PFSK-1 (cell line): ENCODE measurements around the gene VSTM4.

Experiments
- FOXP2 ChIP-seq: optimal IDR thresholded peaks from 2 replicates; pipeline ENCODE3; 2011; ENCODE audit warnings: borderline replicate concordance, control low read depth, inconsistent platforms; ENCODE audit not compliant: insufficient read depth; ENCODE audit errors: extremely low read length, extremely low read depth
- POLR2AphosphoS5 ChIP-seq: IDR thresholded peaks from 2 replicates; pipeline ENCODE4 v1.6.1; 2012; ENCODE audit warnings: low read depth, mild to moderate bottlenecking, control low read depth, low read length, moderate library complexity
- REST ChIP-seq, 2 experiments: IDR thresholded peaks; 2 replicates each; pipeline versions ENCODE4 v1.6.1 to v1.8.0; 2011 to 2012; ENCODE audit warnings: low read depth in 2 of 2, low read length in 2 of 2, control low read depth in 1 of 2, inconsistent platforms in 1 of 2, mild to moderate bottlenecking in 1 of 2, moderate library complexity in 1 of 2; ENCODE audit not compliant: insufficient read depth in 1 of 2
- SIN3A ChIP-seq: IDR thresholded peaks from 2 replicates; pipeline ENCODE4 v1.6.1; 2012; ENCODE audit warnings: mild to moderate bottlenecking, low read length, moderate library complexity, borderline replicate concordance; ENCODE audit not compliant: insufficient read depth
- TAF1 ChIP-seq: IDR thresholded peaks from 2 replicates; pipeline ENCODE4 v1.6.1; 2012; ENCODE audit warnings: low read length, control low read depth, borderline replicate concordance; ENCODE audit not compliant: insufficient read depth

GRCh38 chr10:49112851-49113250 is 2.5 kb downstream of the VSTM4 start:
- no peak for TF ChIP-seq SIN3A
- no peak for TF ChIP-seq FOXP2
- no peak for TF ChIP-seq REST (IDR thresholded peaks at IDR 0.05; ENCODE audit: insufficient read depth in 1 of 2, low read depth in 2 of 2, low read length in 2 of 2)
- no peak for TF ChIP-seq POLR2AphosphoS5
- no peak for TF ChIP-seq TAF1
